Right renal pelvis (tissue), 4 donors: Measurements from ENCODE around the gene LENG1. TPM values are rescaled to one million over a fixed set of nuclear protein-coding genes. Genes with fewer than 3 reads are reported as not detected.
"Not testable (repeated sequence)": the region's sequence is repeated elsewhere in the genome, so short reads cannot be mapped to it uniquely, and the experiment has no call there.

Experiments used
- DNase-seq, 4 donors: peaks; one replicate each; pipeline ENCODE4 v3.0.0-alpha.2; 2013; ENCODE audit warnings: low read depth in 4 of 4, low spot score in 3 of 4, missing footprints in 1 of 4
- polyA plus RNA-seq, 4 donors: library from polyadenylated mRNA; unstranded; fragments of 120-200 nt; gene quantifications; one replicate each; pipeline ENCODE4 v1.2.1, GENCODE V29; 2013; ENCODE audit not compliant: insufficient read length in 4 of 4

The LENG1 gene
- polyA plus RNA-seq, 4 donors = 7.9 to 9.6 (median 8.4) TPM

GRCh38 chr19:54189735-54190502 is 30.4 kb upstream of the LENG1 start:
- peak; percentile 100 for DNase-seq

- DNase-seq = no peak
These were observed 29.7 kb upstream of the LENG1 start, which contains the start of gene MBOAT7 for GRCh38 chr19:54189145-54189734. MBOAT7 (minus strand) TSS chr19:54189580; CDS start chr19:54188508, 1,072 bp downstream.

GRCh38 chr19:54188215-54188871 is 28.8 kb upstream of the LENG1 start:
- DNase-seq = no peak

- no peak for DNase-seq
These were observed 27.4 kb upstream of the LENG1 start for GRCh38 chr19:54186934-54187381.

- DNase-seq = no peak
These were observed 26.8 kb upstream of the LENG1 start for GRCh38 chr19:54186351-54186750.

- no peak for DNase-seq
These were observed 23.9 kb upstream of the LENG1 start for GRCh38 chr19:54183431-54183830.

- not testable (repeated sequence) for DNase-seq
These were observed 22.4 kb upstream of the LENG1 start for GRCh38 chr19:54181894-54182293.

- DNase-seq = no peak
These were observed 21.2 kb upstream of the LENG1 start for GRCh38 chr19:54180691-54181091.

GRCh38 chr19:54179921-54180461 is 20.5 kb upstream of the LENG1 start:
- peak in 2 of 4 donors; percentile 68 to 74 for DNase-seq

- DNase-seq = no peak
These were observed 19.8 kb upstream of the LENG1 start for GRCh38 chr19:54179262-54179852.

GRCh38 chr19:54178581-54179261 is 19.2 kb upstream of the LENG1 start:
- DNase-seq = no peak

GRCh38 chr19:54173951-54174834 is 14.7 kb upstream of the LENG1 start:
- no peak for DNase-seq

GRCh38 chr19:54173359-54173699 is 13.8 kb upstream of the LENG1 start:
- DNase-seq = no peak

GRCh38 chr19:54172471-54173358 is 13.2 kb upstream of the LENG1 start, which contains the start of gene TMC4:
TMC4 (minus strand) TSS chr19:54173160; CDS start chr19:54173117, 43 bp downstream.
- DNase-seq = no peak

- DNase-seq = not testable (repeated sequence)
These were observed 12.4 kb upstream of the LENG1 start for GRCh38 chr19:54171736-54172431.

- no peak for DNase-seq
These were observed 9.7 kb upstream of the LENG1 start for GRCh38 chr19:54169149-54169740.
